ENCODE data around the gene TGFBR3L.

DNA sequence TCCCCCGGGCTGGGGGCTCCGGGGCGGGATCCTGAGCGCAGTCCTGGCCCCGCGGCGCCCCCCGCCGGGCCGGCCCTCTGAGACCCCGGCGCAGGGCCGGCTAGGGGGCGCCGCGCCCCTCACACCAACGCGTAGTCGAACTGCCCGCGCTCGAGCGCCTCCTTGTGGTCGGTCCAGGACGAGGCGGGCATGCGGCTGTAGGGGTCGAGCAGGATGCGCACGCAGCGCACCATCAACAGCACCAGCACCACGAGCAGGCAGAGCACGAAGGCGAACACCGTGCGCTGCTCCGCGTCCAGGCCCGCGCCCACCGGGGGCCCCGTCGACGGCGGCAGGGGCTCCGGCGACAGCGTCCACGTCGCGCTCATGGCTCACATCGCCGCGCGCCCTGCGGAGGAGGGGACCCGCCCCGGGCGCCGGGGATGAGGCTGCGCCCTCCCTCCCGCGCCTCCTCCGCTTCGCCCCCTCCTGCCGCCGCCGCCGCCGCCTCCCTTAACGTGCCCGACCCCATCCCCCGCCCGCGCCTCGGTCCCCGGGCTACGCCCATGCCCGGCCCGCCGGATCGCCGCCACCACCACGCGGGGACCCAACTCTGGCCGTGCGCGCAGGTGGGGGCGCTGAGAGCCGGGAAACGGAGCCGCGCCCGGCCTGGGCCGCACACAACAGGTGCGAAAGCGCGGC, 10.7 kb downstream of the TGFBR3L start:
- TF ChIP-seq ZNF274 (IDR thresholded peaks at IDR 0.05; ENCODE audit: low read depth, low read length) (no peak), YY1 (IDR thresholded peaks at IDR 0.05; ENCODE audit: insufficient read depth, insufficient read length) (no peak), SUZ12 (IDR thresholded peaks at IDR 0.05; ENCODE audit: extremely low read depth, insufficient read depth, insufficient read length) (no peak)
